Measurements from ENCODE around the gene CENPV. TPM values are rescaled to one million over a fixed set of nuclear protein-coding genes. Genes with fewer than 3 reads are reported as not detected.
"Not testable (repeated sequence)": the region's sequence is repeated elsewhere in the genome, so short reads cannot be mapped to it uniquely, and the experiment has no call there.

Gene CENPV
- total RNA-seq, 5 donors from 2014 or later (not counting 1 experiment from before 2014, with no cell fraction given): 12.7 to 20.0 (median 17.8) TPM

DNA sequence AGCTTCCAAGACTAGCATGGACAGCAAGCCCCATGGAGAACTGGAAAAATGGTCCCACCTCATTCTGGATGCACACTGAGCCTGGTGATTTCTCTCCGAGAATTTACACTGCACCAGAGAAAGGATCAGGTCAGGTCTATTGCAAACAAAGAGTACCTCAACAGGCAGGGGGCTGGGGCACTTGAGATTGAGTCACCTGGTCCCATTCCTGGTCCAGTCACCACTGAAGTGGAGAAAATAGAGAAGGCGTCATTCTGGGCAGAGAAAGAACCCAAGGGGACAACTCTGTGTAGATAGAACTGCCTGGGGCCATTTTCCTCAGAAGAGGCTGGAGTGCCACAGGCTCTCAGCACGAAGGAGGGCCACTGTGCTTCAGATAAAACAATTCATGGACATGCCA lies 38.4 kb downstream of the CENPV start:
- ChIA-PET POLR2A (no interaction called here), CTCF (interaction anchor here in 1 of 2 donors (0.7 kb wide), 1 partner anchor 23 kb away, joined by 6 read pairs; no protein-coding TSS in a partner anchor)
- Mint-ChIP-seq H3K27me3 (no peaks in the 10 kb centered on the region), H3K9me3 (no peaks in the 10 kb centered on the region), H3K4me1 (peaks cover 20 to 24% (median 23%) of the 10 kb centered on the region in 3 donors), H3K36me3 (peaks cover 50% of the 10 kb centered on the region), H3K27ac (no peak overlapping the region), H3K4me3 (no peak overlapping the region)
- Histone ChIP-seq H3K4me3 (ENCODE audit: control insufficient read depth in 1 of 2, extremely low read depth in 1 of 2, low read length in 1 of 2) (no peak overlapping the region), H3K36me3 (ENCODE audit: control insufficient read depth in 2 of 2, extremely low read depth in 1 of 2, insufficient read depth in 1 of 2, low read length in 1 of 2) (peaks cover 0 to 22% of the 10 kb centered on the region in 2 donors), H3K4me1 (ENCODE audit: control insufficient read depth in 1 of 2, extremely low read depth in 1 of 2, insufficient read depth in 2 of 2, low read length in 2 of 2) (peaks cover 3 to 8% of the 10 kb centered on the region in 2 experiments), H3K27me3 (replicated peaks in 1 of 2; ENCODE audit: control insufficient read depth in 2 of 2, extremely low read depth in 1 of 2, insufficient read depth in 2 of 2, low read length in 1 of 2) (no peaks in the 10 kb centered on the region), H3K27ac (ENCODE audit: low read length) (no peak overlapping the region), H3K9me3 (no peaks in the 10 kb centered on the region)
- WGBS (ENCODE audit: insufficient coverage): 100% methylated on average over 3 of the region's 3 CpGs
- no peak for ATAC-seq (replicated peaks in 1 of 4)
- DNase-seq: no peak

DNA sequence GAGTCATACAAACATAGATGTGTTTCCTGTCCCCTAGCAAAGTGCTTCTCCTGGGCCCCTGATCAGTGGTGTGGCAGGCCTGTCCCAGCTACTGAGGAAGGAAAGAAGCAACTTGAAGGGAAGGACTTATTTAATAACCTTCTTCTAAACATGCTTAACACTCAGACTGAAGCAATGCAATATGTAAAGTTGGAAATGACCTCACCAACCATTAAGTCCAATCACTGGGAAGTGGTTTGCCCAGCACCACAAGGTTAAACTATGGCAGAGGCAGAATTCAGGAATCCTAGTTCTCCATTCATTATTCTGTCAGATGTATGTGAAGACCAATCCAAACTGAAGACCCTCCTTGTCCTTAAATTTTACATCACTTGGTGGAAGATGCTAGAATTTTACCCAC lies 39.1 kb downstream of the CENPV start:
- no peaks in the 10 kb centered on the region for H3K9me3 ChIP-seq
- Mint-ChIP-seq H3K4me3 (no peak overlapping the region), H3K36me3 (peaks cover 50% of the 10 kb centered on the region), H3K4me1 (peaks cover 20 to 27% (median 24%) of the 10 kb centered on the region in 3 donors), H3K27me3 (no peaks in the 10 kb centered on the region), H3K27ac (no peak overlapping the region), H3K9me3 (no peaks in the 10 kb centered on the region)
- no peaks in the 10 kb centered on the region for H3K27me3 ChIP-seq (replicated peaks in 1 of 2; ENCODE audit: control insufficient read depth in 2 of 2, extremely low read depth in 1 of 2, insufficient read depth in 2 of 2, low read length in 1 of 2)
- H3K4me3 ChIP-seq (ENCODE audit: control insufficient read depth in 1 of 2, extremely low read depth in 1 of 2, low read length in 1 of 2): no peak overlapping the region
- H3K4me1 ChIP-seq (ENCODE audit: control insufficient read depth in 1 of 2, extremely low read depth in 1 of 2, insufficient read depth in 2 of 2, low read length in 2 of 2): peaks cover 3 to 8% of the 10 kb centered on the region in 2 experiments
- ChIA-PET CTCF (no interaction called here), POLR2A (no interaction called here)
- DNase-seq (no peak), ATAC-seq (replicated peaks in 1 of 4) (no peak)
- no peak overlapping the region for H3K27ac ChIP-seq (ENCODE audit: low read length)
- H3K36me3 ChIP-seq (ENCODE audit: control insufficient read depth in 2 of 2, extremely low read depth in 1 of 2, insufficient read depth in 1 of 2, low read length in 1 of 2): peaks cover 0 to 22% of the 10 kb centered on the region in 2 donors

DNA sequence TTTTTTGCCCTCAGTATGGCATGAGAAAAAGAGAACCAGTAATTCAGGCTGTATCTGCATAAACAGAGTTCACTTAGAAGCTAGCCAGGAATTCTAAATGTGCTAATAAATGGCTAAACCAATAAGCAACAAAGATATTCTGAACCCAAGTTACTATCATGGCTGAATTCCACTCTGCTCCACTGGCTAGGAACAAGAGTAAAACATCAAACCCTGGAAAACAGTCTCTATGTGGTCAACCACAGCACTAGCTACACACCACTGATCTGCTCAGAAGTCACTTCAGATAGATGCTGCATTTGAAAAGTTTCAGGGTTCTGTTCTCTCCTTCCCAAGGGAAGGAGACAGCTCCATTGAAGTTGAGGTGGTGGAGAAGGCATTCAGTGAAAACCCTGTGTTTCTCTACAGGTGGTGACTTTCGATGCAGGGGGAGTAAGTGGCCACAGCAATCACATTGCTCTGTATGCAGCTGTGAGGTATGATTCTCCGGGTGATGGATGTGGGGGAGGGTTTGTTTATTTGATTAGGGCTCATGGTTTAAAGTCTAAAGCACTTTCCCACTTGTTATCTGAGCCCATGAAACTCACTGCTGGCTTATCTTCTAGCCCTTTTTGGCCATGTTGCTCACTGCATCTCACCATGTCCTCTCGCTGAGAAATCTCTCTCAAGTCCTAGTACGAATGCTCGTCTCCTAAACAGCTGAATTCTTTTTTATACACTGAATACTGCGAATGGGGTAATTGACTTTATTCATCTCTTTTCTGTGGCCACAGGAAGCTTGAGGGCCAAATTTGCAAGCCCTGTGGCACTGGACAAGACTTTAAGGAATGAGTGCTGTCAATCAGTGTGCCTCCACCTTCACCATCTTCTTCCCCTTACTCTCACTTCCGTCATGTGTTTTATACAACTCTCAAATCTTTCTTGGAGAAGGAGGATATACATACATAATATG lies 39.9 kb downstream of the CENPV start:
- Mint-ChIP-seq H3K4me1 (peaks cover 20 to 28% (median 24%) of the 10 kb centered on the region in 3 donors), H3K27ac (no peak overlapping the region), H3K9me3 (no peaks in the 10 kb centered on the region), H3K4me3 (no peak overlapping the region), H3K36me3 (peaks cover 50% of the 10 kb centered on the region), H3K27me3 (no peaks in the 10 kb centered on the region)
- ATAC-seq (replicated peaks in 1 of 4): no peak
- DNase-seq: no peak
- Histone ChIP-seq H3K27ac (ENCODE audit: low read length) (no peak overlapping the region), H3K9me3 (no peaks in the 10 kb centered on the region), H3K36me3 (ENCODE audit: control insufficient read depth in 2 of 2, extremely low read depth in 1 of 2, insufficient read depth in 1 of 2, low read length in 1 of 2) (peaks cover 0 to 22% of the 10 kb centered on the region in 2 donors), H3K4me3 (ENCODE audit: control insufficient read depth in 1 of 2, extremely low read depth in 1 of 2, low read length in 1 of 2) (no peak overlapping the region), H3K27me3 (replicated peaks in 1 of 2; ENCODE audit: control insufficient read depth in 2 of 2, extremely low read depth in 1 of 2, insufficient read depth in 2 of 2, low read length in 1 of 2) (no peaks in the 10 kb centered on the region), H3K4me1 (ENCODE audit: control insufficient read depth in 1 of 2, extremely low read depth in 1 of 2, insufficient read depth in 2 of 2, low read length in 2 of 2) (peaks cover 3 to 8% of the 10 kb centered on the region in 2 experiments)
- CTCF ChIA-PET: no interaction called here
- POLR2A ChIA-PET: no interaction called here
- WGBS (ENCODE audit: insufficient coverage): 100% methylated on average over 1 of the region's 7 CpGs

DNA sequence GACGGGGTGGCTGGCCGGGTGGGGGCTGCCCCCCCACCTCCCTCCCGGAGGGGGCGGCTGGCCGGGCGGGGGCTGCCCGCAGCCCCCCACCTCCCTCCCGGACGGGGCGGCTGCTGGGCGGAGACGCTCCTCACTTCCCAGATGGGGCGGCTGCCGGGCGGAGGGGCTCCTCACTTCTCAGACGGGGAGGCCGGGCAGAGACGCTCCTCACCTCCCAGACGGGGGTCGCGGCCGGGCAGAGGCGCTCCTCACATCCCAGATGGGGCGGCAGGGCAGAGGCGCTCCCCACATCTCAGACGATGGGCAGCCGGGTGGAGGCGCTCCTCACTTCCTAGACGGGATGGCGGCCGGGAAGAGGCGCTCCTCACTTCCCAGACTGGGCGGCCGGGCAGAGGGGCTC lies 41.2 kb downstream of the CENPV start:
- DNase-seq; POLR2A ChIA-PET; H3K4me1 ChIP-seq (ENCODE audit: control insufficient read depth in 1 of 2, extremely low read depth in 1 of 2, insufficient read depth in 2 of 2, low read length in 2 of 2); H3K27me3 ChIP-seq (replicated peaks in 1 of 2; ENCODE audit: control insufficient read depth in 2 of 2, extremely low read depth in 1 of 2, insufficient read depth in 2 of 2, low read length in 1 of 2); H3K27ac ChIP-seq (ENCODE audit: low read length); H3K4me3 ChIP-seq (ENCODE audit: control insufficient read depth in 1 of 2, extremely low read depth in 1 of 2, low read length in 1 of 2); H3K27ac Mint-ChIP-seq; H3K9me3 ChIP-seq; ATAC-seq (replicated peaks in 1 of 4); CTCF ChIA-PET; H3K27me3 Mint-ChIP-seq; H3K9me3 Mint-ChIP-seq; H3K4me3 Mint-ChIP-seq: not testable (repeated sequence)
- WGBS (ENCODE audit: insufficient coverage): 95% methylated on average over 4 of the region's 34 CpGs
- H3K36me3 ChIP-seq (ENCODE audit: control insufficient read depth in 2 of 2, extremely low read depth in 1 of 2, insufficient read depth in 1 of 2, low read length in 1 of 2): peaks cover 0 to 15% of the 10 kb centered on the region in 2 donors
- H3K36me3 Mint-ChIP-seq: peaks cover 47% of the 10 kb centered on the region
- peaks cover 20 to 28% (median 24%) of the 10 kb centered on the region in 3 donors for H3K4me1 Mint-ChIP-seq

DNA sequence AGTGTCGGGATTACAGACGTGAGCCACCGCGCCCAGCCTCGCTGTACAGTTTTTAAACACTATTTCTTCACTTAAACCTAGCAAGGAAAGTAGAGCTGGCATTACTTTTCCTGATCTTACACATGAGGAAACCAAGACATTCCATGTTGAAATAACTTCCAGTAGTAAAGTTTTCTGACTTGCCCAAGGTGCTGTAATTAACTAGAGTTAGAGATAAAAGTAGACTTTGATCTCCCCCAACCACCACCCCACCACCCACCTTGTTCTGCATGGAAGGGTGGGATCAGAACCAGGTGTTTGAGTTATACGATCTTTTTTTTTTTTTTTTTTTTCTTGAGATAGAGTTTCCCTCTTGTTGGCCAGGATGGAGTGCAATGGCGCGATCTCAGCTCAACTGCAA lies 47.1 kb downstream of the CENPV start:
- ATAC-seq (replicated peaks in 1 of 4) (no peak), DNase-seq (no peak)
- Histone ChIP-seq H3K4me1 (ENCODE audit: control insufficient read depth in 1 of 2, extremely low read depth in 1 of 2, insufficient read depth in 2 of 2, low read length in 2 of 2) (peaks cover 3 to 8% of the 10 kb centered on the region in 2 experiments), H3K9me3 (no peaks in the 10 kb centered on the region), H3K4me3 (ENCODE audit: control insufficient read depth in 1 of 2, extremely low read depth in 1 of 2, low read length in 1 of 2) (no peak overlapping the region), H3K27ac (ENCODE audit: low read length) (no peak overlapping the region), H3K27me3 (replicated peaks in 1 of 2; ENCODE audit: control insufficient read depth in 2 of 2, extremely low read depth in 1 of 2, insufficient read depth in 2 of 2, low read length in 1 of 2) (no peaks in the 10 kb centered on the region), H3K36me3 (ENCODE audit: control insufficient read depth in 2 of 2, extremely low read depth in 1 of 2, insufficient read depth in 1 of 2, low read length in 1 of 2) (peaks cover 5 to 20% of the 10 kb centered on the region in 2 donors)
- H3K27ac Mint-ChIP-seq: no peak overlapping the region
- no peaks in the 10 kb centered on the region for H3K9me3 Mint-ChIP-seq
- ChIA-PET POLR2A (no interaction called here), CTCF (interaction anchor here in 1 of 2 donors (0.7 to 2.3 kb wide), 2 partner anchors 15 to 215 kb away, joined by 5 to 6 read pairs; no protein-coding TSS in a partner anchor)
- 96% methylated on average over 5 of the region's 8 CpGs for WGBS (ENCODE audit: insufficient coverage)
- H3K36me3 Mint-ChIP-seq: peaks cover 30% of the 10 kb centered on the region
- H3K27me3 Mint-ChIP-seq: no peaks in the 10 kb centered on the region
- H3K4me3 Mint-ChIP-seq: no peak overlapping the region
- H3K4me1 Mint-ChIP-seq: peaks cover 14 to 20% (median 14%) of the 10 kb centered on the region in 3 donors

DNA sequence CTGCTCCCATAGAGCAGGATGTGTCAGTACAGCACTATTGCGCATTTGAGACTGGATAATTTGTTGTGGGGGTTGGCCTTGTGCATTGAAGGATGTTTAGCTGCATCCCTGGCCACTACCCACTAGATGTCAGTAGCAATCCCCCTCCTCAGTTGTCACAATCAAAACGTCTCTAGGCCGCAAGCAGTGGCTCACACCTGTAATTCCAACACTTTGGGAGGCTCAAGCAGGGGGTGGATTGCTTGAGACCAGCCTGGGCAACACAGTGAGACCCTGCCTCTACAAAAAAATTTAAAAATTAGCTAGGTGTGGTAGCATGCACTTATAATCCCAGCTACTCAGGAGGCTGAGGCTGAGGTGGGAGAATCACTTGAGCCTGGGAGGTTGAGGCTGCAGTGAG lies 48.4 kb downstream of the CENPV start:
- Histone ChIP-seq H3K4me3 (ENCODE audit: control insufficient read depth in 1 of 2, extremely low read depth in 1 of 2, low read length in 1 of 2) (no peak overlapping the region), H3K27ac (ENCODE audit: low read length) (no peak overlapping the region), H3K36me3 (ENCODE audit: control insufficient read depth in 2 of 2, extremely low read depth in 1 of 2, insufficient read depth in 1 of 2, low read length in 1 of 2) (peaks cover 5 to 20% of the 10 kb centered on the region in 2 donors), H3K9me3 (no peaks in the 10 kb centered on the region), H3K27me3 (replicated peaks in 1 of 2; ENCODE audit: control insufficient read depth in 2 of 2, extremely low read depth in 1 of 2, insufficient read depth in 2 of 2, low read length in 1 of 2) (no peaks in the 10 kb centered on the region), H3K4me1 (ENCODE audit: control insufficient read depth in 1 of 2, extremely low read depth in 1 of 2, insufficient read depth in 2 of 2, low read length in 2 of 2) (no peaks in the 10 kb centered on the region)
- Mint-ChIP-seq H3K36me3 (peaks cover 26% of the 10 kb centered on the region), H3K9me3 (no peaks in the 10 kb centered on the region), H3K4me1 (peaks cover 3 to 10% (median 4%) of the 10 kb centered on the region in 3 donors), H3K27ac (no peak overlapping the region), H3K27me3 (no peaks in the 10 kb centered on the region), H3K4me3 (no peak overlapping the region)
- ChIA-PET CTCF (interaction anchor here in 1 of 2 donors (0.6 to 2.3 kb wide), 3 partner anchors 19 to 217 kb away, joined by 3 to 10 read pairs (median 6); no protein-coding TSS in a partner anchor), POLR2A (interaction anchor here in 1 of 2 donors (0.6 kb wide), 1 partner anchor 78 kb away, joined by 3 read pairs; no protein-coding TSS in a partner anchor)
- no CpG with 5 or more reads among the region's 3 CpGs for WGBS (ENCODE audit: insufficient coverage)
- DNase-seq (peak in 7 of 35 experiments; percentile 4 to 41 (median 7)), ATAC-seq (replicated peaks in 1 of 4) (peak in 2 of 4 experiments; percentile 33 to 68)

All from T-cell (primary cell).